ENCODE measurements around the gene AQP3.
"Not testable (repeated sequence)": the region's sequence is repeated elsewhere in the genome, so short reads cannot be mapped to it uniquely, and the experiment has no call there.

- not testable (repeated sequence) for TF ChIP-seq CTCF, POLR2A (IDR thresholded peaks at IDR 0.05)
Measured at GRCh38 chr9:33424492-33424891, 22.9 kb downstream of the AQP3 start.
